ENCODE data around the gene SLC35F4. TPM values are rescaled to one million over a fixed set of nuclear protein-coding genes. Genes with fewer than 3 reads are reported as not detected.

Gene SLC35F4
- total RNA-seq, 1 donor from 2014 or later = not detected

GRCh38 chr14:57871459-57872080, 5.7 kb upstream of the SLC35F4 start:
- no peak overlapping the region for H3K4me3 ChIP-seq (ENCODE audit: low read depth, low read length)
- H3K27me3 ChIP-seq (ENCODE audit: control insufficient read depth, insufficient read depth, low read length) = no peaks in the 10 kb centered on the region
- TF ChIP-seq CTCF (IDR thresholded peaks at IDR 0.05; ENCODE audit: insufficient read depth, low read length, poor library complexity, severe bottlenecking) = peak; percentile 81
- peak; percentile 29 for DNase-seq (ENCODE audit: low read depth)
- no peaks in the 10 kb centered on the region for H3K36me3 ChIP-seq (ENCODE audit: control insufficient read depth, insufficient read depth, low read length)

GRCh38 chr14:57870686-57871457, 5.0 kb upstream of the SLC35F4 start:
- TF ChIP-seq CTCF (IDR thresholded peaks at IDR 0.05; ENCODE audit: insufficient read depth, low read length, poor library complexity, severe bottlenecking) = no peak
- H3K36me3 ChIP-seq (ENCODE audit: control insufficient read depth, insufficient read depth, low read length) = no peaks in the 10 kb centered on the region
- peaks cover 4% of the 10 kb centered on the region for H3K27me3 ChIP-seq (ENCODE audit: control insufficient read depth, insufficient read depth, low read length)
- no peak overlapping the region for H3K4me3 ChIP-seq (ENCODE audit: low read depth, low read length)
- DNase-seq (ENCODE audit: low read depth) = no peak

- H3K4me3 ChIP-seq (ENCODE audit: low read depth, low read length) = no peak overlapping the region
- DNase-seq (ENCODE audit: low read depth) = no peak
- H3K27me3 ChIP-seq (ENCODE audit: control insufficient read depth, insufficient read depth, low read length) = peaks cover 11% of the 10 kb centered on the region
- H3K36me3 ChIP-seq (ENCODE audit: control insufficient read depth, insufficient read depth, low read length) = no peaks in the 10 kb centered on the region
- no peak for TF ChIP-seq CTCF (IDR thresholded peaks at IDR 0.05; ENCODE audit: insufficient read depth, low read length, poor library complexity, severe bottlenecking)
These were observed 3.7 kb upstream of the SLC35F4 start for GRCh38 chr14:57869617-57870016.

GRCh38 chr14:57866199-57866705, 360 bp upstream of the SLC35F4 start:
- TF ChIP-seq CTCF (IDR thresholded peaks at IDR 0.05; ENCODE audit: insufficient read depth, low read length, poor library complexity, severe bottlenecking) = no peak
- Histone ChIP-seq H3K4me3 (ENCODE audit: low read depth, low read length) (peak overlapping the region; percentile 47), H3K27me3 (ENCODE audit: control insufficient read depth, insufficient read depth, low read length) (peaks cover 11% of the 10 kb centered on the region), H3K36me3 (ENCODE audit: control insufficient read depth, insufficient read depth, low read length) (no peaks in the 10 kb centered on the region)
- no peak for DNase-seq (ENCODE audit: low read depth)

GRCh38 chr14:57865066-57865402, 858 bp downstream of the SLC35F4 start:
- H3K27me3 ChIP-seq (ENCODE audit: control insufficient read depth, insufficient read depth, low read length) = peaks cover 11% of the 10 kb centered on the region
- peak overlapping the region; percentile 47 for H3K4me3 ChIP-seq (ENCODE audit: low read depth, low read length)
- TF ChIP-seq CTCF (IDR thresholded peaks at IDR 0.05; ENCODE audit: insufficient read depth, low read length, poor library complexity, severe bottlenecking) = no peak
- no peaks in the 10 kb centered on the region for H3K36me3 ChIP-seq (ENCODE audit: control insufficient read depth, insufficient read depth, low read length)
- DNase-seq (ENCODE audit: low read depth) = no peak

Measured in kidney epithelial cell (primary cell).